NCI-H2196 (cell line): Measurements from ENCODE around the gene AHRR.

Experiments
- DNase-seq: peaks from one replicate; lab custom pipeline; 2025; ENCODE audit not compliant: unreplicated experiment; lab: John Stamatoyannopoulos, UW

Gene AHRR

DNA sequence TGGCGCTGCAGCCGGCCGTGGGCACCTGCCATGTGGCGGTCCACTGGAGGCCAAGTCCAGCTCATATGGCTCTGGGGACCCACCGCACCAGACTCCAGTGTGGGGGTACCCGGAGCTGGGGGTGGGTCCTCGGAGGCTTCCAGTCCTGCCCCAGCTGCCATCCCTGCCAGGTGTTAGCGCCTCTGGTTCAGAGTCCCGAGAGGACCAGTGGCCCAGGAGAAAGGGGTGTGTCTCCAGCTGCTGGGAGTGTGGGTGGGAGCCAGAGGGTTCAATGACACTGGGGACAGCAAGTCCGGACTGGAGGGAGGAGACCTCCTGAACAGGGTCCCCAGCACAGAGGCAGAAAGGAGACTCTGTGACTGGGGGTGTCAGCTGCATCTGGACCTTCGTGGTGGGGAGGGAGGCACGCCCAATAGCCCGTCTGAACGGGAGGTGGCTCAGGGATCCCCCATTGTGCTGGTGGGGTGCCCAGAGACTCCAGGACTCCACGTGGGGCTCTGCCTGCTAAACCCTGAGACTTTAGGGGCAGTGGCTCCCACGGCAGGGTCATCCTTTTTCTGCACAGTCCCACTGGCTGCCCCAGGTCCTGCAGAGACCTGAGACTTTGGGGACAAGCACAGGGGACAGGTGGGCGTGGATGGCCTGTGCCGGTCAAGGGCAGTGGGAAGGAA lies 2.4 kb upstream of the AHRR start:
- no peak for DNase-seq

DNA sequence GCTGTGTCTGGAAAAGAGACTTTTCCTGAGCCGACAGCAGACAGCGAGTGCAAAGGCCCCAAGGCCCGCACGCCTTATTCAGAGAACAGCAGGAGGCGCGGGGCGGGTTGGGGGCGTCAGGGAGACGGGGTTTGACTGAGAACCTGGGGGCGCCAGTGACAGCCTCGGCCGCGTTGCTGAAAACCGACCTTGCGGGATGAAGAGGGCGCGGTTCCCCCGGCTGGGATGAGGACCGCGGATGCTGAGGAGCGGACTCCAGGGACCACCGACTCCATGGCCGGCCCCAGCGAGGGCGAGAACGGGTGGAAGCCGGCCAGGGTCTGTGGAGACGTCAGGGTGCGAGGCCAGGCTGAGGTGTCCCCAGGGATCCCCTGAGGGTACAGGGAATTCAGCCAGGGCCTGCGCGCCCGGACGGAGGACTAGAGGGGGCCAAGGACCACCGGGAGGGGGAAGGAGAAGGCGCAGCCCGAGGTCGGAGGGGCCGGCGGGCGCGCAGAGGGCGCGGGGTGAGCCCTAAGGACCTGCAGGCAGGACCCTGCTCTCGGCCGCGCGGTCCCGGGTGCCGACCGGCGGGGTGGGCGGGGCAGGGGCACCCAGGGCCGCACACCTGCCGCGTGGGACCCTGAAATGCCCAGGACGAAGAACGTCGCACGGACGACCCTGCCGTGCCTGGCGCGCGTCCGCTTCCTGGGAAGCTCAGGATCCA lies 837 bp upstream of the AHRR start:
- no peak for DNase-seq

DNA sequence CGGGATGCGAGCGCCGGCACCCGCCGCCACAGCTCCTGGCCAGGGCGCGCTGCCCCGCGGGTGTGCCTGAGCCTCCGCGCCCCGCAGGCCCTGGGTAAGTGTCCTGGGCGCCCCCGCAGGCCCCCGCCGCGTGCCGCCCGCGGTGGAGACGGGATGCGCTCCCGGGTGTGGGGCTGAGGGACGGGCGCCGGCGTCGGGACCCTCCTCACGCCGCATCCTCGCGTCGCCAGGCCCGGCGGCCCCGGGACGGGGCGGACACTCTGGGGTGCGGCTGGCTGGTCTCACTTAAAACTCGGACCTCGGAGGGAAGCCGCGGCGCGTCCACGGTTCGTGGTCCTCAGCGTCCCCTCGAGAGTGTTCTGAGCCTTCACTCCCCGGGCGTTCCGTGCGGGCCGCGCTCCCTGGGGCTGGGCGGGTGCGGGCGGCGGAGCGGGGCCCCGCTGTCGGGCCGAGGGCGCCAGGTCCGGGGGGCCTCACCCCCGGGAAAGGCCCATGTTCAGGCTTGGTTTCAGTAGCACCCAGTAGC lies 275 bp downstream of the AHRR start:
- DNase-seq, result no peak

DNA sequence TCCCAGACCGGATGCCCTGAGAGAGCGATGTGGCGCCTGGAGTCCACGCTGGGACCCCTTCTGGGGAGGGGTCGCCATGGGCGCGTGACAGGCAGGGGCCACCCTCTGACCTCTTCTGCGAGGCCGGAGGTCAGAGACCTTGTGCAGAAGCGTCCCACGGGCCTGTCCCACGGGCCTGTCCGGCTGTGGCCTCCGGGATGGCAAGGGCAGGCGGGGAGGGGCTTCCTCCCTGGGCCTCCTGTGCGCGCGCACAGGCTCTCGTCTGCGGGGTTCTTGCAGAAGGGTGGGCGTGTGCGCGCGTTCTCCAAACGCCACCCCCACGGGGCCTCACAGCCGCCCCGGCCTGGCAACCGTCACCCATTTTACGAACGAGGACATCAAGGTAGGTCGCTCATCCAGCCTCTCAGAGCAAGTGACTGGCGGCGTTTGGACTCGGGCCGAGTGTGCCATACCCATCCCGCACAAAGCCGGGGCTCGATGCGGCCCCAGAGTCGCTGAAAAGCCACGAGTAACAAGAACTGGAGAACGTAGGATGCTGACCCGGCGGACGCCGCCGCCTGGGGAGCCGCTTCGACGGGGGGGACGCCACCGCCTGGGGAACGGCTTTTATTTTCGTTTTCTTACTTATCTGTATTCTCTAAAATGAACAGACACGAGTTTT lies 897 bp downstream of the AHRR start:
- no peak for DNase-seq

DNA sequence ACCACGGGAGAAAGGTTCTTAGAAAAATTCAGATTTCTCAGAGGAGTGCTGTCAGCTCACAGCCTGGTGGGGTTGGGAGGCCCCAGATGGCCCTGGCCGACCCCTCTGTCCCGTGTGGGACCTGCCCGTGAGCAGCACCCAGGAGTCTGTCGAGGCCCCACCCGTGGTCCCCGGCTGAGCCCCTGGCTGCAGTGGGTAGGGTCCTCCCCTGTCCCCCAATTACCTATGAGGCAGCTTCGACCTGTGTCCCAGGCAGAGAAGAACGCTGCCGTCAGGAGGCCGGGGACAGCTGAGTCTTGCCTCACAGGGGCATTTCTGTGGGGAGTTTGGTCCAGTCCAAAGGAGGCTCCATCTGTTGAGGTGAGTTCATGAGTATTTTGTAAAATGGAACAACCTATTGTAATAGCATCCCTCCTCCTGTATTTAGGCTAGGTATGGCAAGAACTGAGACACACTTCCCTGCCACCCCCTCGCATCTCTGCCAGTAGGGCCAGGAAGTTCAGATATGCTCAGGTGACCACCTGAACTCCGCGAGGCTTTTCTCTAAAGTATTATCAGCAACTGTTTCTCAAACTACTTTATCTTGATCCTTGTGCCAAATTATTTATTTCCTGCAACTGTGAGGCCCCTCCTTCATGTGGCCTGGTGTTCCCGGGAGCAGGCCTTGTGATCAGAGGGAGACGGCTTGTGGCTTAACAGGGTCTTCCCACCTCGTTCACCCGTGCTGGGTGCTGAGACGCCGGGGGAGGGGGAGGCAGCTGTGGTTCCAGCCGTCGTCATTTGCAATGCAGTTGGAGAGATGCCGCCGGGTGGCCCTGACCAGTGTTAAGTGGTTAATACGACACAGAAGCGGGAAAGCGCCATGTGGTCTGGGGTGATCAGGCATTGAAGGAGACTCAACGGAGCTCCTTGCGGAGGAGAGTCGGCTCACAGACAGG lies 1.7 kb downstream of the AHRR start:
- no peak for DNase-seq

DNA sequence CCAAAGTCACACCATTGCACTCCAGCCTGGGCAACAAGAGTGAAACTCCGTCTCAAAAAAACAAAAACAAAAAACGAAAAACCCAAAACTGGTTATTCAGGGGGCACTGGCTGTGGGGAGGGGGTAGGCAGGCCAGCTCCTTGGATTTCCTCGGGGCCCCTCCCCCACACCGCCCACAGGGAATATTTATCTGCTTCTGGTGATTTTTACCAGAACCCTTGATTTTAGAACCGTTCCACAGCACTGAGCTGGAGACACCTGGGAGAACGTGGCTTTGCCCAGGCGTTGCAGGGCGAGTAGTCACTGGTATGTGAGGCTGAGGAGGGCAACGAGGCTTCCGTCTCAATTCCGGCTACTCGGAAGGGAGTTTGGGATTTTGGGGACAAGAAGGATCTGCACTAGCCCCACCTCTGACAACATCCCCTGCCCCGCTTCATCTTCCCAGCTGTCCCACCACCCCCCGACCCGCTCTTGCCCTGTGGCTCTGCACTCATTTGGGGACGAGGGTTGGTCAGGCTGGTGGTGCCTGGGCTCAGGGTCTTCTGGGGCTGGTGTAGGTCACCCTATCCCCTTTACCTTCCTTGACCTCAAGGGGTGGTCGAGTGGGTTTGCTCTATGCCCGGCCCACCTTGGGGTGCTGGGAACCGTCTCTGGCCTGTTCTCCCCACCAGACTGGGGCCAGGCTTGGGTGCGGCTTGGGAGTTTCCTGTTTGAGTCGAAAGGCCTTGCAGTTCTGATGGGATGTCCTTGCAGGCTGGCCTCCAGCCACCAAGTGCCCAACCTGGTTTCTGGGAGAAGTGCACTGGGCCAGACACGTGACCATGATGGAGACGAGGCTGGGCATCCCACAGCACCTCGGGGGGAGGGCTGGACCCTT lies 3.5 kb downstream of the AHRR start:
- DNase-seq, result no peak

DNA sequence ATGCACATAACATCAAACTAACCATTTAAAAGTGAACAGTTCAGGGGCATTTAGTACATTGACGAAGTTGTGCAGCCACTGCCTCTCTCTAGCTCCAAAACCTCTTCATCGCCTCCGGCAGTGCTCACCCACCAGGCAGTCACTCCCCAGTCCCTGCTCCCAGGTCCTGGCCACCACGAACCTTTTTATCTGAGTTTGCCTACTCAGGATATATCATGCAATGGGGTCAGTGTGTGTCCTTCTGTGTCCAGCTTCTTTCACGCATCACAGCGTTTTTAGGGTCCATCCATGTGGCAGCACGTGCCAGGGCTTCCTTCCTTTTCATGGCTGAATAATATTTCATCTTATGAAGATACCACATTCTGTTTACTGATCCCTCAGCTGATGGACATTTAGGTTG lies 4.6 kb downstream of the AHRR start:
- DNase-seq, result no peak

DNA sequence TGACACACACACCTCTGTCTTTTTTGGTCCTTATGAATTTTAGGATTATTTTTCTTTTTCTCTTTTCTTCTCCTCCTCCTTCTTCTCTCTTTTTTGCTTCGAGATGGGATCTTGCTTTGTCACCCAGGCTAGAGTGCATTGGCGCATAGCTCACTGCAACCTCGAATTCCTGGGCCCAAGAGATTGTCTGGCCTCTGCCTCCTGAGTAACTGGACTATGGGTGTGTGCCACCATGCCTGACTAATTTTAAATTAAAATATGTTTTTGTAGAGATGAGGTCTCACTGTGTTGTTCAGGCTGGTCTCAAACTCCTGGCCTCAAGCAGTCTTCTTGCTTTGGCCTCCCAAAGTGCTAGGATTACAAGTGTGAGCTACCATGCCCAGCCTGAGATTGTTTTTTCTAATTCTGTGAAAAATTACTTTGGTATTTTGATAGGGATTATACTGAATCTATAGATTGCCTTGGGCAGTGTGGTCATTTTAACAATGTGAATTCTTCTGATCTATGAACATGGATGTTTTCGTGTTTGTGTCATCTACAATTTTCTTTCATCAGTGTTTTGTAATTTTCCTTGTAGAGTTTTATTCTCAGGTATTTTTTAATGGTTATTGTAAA lies 7.7 kb downstream of the AHRR start:
- no peak for DNase-seq

DNA sequence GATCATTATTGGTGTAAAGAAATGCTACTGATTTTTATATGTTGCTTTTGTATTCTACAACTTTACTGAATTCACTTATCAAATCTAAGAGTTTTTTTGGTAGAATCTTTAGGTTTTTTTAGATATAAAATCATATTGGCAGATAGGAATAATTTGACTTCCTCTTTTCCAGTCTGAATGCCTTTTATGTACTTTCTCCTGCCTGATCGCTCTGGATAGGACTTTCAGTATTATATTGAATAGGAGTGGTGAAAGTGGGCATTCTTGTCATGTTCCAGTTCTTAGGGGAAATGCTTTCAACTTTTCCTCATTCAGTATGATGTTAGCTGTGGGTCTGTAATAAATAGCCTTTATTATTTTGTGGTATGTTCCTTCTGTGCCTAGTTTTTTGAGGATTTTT lies 8.3 kb downstream of the AHRR start:
- no peak for DNase-seq

DNA sequence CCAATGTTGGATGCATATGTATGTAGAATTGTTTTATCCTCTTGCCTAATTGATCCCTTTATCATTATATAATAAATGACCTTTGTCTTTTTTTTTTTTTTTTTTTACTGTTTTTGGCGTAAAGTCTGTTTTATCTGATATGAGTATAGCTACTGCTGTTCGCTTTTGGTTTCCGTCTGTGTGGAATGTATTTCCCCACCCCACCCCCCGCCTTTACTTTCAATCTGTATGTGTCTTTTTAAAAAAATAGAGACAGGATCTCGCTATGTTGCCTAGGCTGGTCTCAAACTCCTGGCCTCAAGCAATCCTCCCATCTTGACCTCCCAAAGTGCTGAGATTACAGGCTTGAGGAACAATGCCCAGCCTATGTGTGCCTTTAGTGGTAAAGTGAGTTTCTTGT lies 11.3 kb downstream of the AHRR start:
- DNase-seq, result no peak

DNA sequence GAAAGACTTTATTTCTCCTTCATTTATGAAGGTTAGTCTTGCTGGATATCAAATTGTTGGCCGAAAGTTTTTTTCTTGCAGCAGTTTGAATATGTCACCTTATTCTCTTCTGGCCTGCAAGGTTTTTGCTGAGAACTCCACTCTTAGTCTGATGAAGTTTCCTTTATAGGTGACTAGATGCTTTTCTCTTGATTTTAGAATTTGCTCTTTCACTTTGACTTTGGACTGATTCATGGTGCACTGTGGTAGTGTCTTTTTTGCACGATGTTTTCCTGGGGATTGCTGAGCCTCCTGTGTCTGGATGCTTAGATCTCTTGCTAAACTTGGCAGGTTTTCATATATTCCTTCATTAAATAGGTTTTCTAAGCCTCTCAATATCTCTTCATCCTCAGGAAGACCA lies 12.4 kb downstream of the AHRR start:
- no peak for DNase-seq

DNA sequence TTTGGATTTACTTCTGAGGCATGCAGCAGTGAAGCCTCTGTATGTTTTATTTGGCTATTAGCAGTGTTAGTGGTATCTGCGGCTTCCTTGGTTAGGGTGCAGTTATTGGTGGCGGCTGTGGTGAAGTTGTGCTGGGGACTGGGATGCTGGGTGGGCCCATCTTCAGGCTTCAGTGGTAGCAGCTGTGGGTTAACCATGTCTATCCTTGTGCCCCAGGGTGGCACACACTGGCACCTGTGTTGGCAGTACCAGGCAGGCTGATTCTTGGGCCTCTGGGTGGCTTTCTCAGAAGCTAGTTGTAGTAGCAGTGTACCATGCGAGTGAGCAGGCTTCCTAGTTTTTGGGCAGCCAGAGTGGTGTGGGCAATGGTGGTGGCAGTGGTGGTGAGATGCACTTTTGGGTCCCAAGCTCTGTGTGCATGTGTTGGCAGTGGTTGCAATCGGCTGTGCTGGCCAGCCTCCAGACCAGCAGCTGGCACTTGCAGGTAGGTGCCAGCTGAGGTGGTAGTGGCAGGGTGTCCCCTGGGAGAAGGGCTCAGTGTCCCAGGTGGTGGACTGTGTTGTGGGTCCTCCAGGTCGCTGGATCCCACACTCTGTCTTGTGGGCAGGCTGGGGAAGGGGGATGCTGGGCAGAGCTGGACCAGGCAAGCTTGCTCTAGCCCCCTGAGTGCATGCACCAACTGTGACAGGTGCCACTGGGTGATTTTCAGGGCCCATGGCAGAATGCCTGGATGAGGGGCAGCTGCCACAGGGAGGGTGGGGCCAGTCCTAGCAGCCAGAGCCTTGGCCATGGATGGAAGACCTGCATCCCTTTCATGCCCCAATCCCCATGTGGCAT lies 13.6 kb downstream of the AHRR start:
- no peak for DNase-seq

DNA sequence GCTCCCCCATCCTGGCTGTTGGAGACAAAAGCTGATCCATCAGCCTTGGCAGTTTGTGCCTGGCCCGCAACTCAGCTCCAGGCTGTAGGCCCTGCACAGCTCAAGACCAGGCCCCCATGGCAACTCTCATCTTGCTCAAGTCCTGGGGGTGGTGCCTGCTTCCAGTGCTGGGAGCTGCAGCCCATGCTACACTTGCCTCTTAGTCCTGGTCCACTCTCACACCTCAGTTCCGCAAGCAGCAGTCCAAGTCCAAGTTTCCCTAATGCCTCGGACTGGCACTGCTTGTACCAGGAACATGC lies 14.2 kb downstream of the AHRR start:
- no peak for DNase-seq

DNA sequence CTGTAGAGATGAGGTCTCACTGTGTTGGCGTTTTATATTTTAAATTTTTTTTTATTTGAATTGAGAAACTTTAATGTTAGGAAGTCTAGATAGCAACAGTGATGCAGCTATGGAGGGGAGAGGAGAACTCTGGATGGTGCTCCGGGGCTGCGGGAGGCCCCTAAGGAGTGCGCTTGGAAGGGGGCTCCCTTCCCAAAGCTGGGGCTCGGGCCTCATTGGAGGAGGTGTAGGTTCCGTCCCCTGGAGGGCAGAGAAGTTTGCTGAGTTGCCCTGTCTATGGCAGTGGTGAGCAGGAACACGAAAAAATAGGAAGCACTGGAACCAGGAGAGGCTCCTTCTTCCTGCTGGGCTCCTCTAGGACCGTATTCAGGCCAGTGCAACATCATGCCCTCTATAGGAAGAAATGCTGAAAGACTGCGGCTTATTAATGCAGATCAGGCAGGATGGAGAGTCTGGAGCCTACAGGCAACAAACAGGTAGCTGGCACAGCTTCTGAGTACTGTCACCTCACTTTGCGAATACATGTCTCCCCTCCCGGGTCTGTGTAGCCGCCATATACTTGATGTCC lies 16.1 kb downstream of the AHRR start:
- DNase-seq, result peak; percentile 20

DNA sequence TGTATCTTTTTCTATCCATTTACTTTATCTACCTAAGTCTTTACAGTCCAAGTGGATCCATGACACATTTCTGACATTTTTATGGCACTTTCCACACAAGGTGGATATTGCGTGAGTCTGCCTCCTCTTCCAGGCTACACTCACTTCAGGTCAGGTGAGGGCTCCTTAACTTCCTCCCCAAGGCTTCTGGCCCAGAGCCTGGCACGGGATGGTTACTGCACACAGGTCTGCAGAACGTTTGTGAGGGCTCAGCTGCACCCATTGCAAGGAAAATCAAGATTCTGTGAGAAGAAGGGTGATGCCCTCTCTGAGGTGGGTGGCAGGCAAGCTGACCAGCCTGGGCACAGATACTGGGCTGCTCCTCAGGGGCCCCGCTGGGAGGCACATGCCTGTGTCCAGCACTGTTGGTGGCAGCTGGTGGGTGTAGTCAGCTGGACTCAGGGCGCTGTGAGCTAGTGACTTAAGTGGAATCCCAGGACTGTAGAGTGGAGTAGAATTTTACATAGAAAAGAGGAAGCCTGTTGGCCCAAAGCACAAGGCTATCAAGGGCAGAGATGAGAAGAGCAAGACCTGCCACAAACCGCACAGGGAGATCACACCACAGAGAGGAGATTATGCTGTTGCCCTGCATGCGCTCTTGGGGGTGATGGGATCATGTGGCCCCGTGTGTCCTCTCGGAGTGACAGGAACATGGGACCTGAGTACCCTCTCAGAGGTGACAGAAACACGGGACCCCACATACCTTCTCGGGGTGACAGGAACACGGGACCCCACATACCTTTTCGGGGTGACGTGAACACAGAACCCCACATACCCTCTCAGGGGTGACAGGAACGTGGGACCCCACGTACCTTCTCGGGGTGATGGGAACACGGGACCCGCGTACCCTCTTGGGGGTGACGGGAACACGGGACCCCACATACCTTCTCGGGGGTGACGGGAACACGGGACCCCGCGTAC lies 21.3 kb downstream of the AHRR start:
- DNase-seq, result no peak

DNA sequence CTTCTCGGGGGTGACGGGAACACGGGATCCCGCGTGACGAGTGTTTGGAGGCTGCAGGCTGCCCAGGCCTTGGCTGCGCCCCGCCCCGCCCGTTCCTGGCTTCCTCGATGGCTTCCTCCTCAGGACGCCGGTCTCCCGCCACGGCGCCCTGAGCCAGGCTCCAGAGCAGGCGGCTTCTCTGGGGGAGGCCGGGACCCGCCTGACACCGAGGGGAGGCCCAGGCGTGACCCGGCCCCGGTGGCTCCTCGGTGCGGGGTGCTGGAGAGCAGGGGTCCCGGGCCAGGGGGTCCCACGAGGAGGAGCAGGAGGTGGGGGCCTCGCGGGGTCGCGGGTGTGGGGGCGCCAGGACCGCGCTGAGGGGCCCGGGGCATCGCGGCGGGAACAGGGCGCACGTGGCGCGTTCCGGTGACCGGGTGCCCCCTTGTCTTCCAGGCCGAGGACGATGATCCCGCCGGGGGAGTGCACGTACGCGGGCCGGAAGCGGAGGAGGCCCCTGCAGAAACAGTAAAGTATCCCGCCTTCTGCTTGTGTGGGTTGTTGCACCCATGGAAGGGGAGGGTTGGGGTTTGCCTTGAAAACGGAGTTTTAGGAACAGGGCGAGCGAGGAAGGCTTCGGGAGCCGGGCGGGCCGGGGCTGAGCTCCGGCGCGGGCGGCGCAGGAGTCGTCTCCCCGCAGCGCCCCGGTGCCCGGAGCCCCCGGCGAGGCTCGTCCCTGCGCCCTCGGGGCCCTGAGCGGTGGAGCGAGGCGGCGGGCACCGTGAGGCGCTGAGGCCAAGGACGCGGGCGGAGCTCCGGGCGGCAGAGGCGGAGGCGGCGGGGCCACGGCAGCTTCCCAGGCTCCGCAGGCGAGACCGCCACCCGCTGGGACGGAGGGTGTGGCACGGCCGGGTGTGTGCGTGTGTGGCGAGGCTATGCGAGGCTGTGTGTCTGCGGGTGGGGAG lies 22.2 kb downstream of the AHRR start:
- DNase-seq, result no peak
